GM10266 (cell line): ENCODE measurements around the gene MYL6B.
"Not testable (repeated sequence)": the region's sequence is repeated elsewhere in the genome, so short reads cannot be mapped to it uniquely, and the experiment has no call there.

Source experiments
- DNase-seq: peaks from one replicate; pipeline ENCODE4 v3.0.0; 2012; ENCODE audit errors: extremely low spot score
- CTCF ChIP-seq: IDR thresholded peaks from 2 replicates; pipeline ENCODE4 v1.5.1; 2012; ENCODE audit warnings: mild to moderate bottlenecking, low read depth; ENCODE audit not compliant: control insufficient read depth, insufficient read depth; ENCODE audit errors: missing control alignments

Gene MYL6B

DNA sequence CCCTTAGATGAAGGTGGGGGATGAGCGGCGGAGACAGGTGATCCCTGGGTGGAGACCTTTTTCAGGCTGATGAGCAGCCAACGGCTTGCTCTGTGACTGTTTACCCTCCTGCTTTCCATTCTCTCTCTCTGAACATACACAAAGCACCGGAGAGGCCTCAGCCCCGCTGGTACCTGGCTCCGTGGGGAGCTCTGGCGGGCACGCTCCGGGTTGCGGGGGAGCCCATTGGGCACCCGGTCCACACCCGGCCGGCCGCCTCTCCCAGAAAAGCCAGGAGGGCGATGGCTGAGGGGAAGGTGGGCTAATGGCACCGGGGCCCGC, 36.4 kb downstream of the MYL6B start:
- TF ChIP-seq CTCF = no peak
- peak; percentile 43 for DNase-seq

DNA sequence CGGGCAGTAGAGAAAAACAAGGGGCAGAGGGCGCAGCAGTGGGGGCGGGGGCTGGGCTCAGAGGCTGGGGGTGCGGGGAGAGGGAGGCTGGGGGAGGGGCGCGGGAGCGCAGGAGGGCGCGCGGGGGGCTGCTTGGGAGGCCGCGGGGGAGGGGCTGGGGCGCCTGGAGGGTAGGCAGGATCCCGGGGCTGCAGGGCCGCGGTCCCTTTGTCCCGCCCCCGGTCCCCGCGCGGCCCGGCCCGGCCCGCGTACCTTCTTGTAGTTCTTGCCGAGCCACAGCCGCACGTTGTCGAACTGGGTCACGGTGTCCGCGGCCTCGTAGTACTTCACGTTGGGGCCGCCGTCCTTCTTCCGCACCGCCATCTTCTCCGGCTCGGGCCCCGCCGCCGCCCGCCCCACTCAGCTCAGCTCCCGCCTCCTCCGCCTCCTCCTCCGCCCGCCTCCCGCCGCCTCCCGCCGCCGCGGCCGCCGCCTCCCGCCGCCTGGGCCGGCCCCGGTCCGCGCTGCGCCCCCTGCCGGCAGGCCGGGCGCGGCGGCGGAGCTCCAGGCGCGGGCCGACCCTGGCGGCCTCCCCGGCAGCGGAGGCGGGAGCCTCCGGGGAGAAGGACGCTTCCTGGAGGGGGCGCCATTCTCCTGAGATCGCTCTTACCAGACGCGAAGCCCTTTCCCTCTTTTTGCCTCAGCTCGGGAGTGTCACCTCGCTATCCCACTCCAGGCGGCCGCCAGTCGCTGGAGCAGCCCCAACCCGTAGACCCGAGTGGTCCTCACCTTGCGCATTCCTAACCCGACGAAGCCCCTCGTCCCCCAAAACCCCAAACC, 36.9 kb downstream of the MYL6B start, which contains the start of gene SMARCC2:
Gene SMARCC2 (minus strand): TSS at position 385 of the 819 bp plus-strand sequence. CDS start 22 bp downstream, at position 363.
- TF ChIP-seq CTCF = peak; percentile 93

DNA sequence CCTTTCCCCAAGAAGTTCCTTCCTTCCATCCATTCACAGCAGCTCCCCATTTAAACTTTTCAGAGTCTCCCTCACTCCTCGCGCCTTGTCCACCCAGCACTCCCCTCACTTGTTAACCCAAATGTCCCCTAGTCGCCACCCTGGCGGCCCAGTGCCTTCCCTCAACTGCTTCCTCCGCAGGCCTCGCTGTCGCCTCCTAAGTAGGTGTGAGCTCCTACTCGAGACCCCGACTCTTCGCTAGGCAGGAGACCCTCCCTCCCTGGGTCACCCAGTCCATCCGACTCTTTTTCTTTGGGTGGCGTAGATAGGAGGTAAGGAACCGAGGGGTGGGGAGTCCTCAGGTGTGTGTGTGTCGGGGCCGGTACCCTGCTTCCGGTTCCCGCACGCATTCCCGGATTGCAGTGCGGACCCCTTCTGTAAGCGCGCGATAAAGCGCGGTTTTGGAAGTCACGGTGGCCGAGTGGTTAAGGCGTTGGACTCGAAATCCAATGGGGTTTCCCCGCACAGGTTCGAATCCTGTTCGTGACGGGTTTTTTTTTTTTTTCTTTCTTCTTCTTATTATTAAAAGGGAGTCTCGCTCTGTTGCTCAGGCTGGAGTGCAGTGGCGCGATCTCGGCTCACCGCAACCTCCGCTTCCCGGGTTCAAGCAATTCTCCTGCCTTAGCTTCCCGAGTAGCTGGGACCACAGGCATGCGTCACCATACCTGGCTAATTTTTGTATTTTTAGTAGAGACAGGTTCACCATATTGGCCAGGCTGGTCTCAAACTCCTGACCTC, 37.7 kb downstream of the MYL6B start:
- DNase-seq = peak; percentile 81

More for the DNA sequence above, 36.9 kb downstream of the MYL6B start, which contains the start of gene SMARCC2:
- DNase-seq = peak; percentile 95

GRCh38 chr12:56190695-56191155, 38.3 kb downstream of the MYL6B start:
- TF ChIP-seq CTCF = no peak

More for the DNA sequence above, 37.7 kb downstream of the MYL6B start:
- no peak for TF ChIP-seq CTCF

GRCh38 chr12:56192582-56192981, 40.2 kb downstream of the MYL6B start:
- DNase-seq = no peak
- no peak for TF ChIP-seq CTCF

More at GRCh38 chr12:56190695-56191155, 38.3 kb downstream of the MYL6B start:
- no peak for DNase-seq

- peak; percentile 82 for TF ChIP-seq CTCF
- DNase-seq = peak; percentile 77
Observed at GRCh38 chr12:56193025-56193578, 40.7 kb downstream of the MYL6B start.

- DNase-seq = not testable (repeated sequence)
Observed at GRCh38 chr12:56196818-56197550, 44.6 kb downstream of the MYL6B start.
